Karpas-422 (cell line): ENCODE measurements around the gene HMCN2. TPM values are rescaled to one million over a fixed set of nuclear protein-coding genes. Genes with fewer than 3 reads are reported as not detected.

Source experiments
- DNase-seq: peaks from one replicate; pipeline ENCODE4 v3.0.0-alpha.2; 2015
- H2AFZ ChIP-seq: fragments of 200-600 bp; sonication (generic); 2 replicates; pipeline ENCODE4 v1.6.1; 2014; ENCODE audit warnings: antibody characterized with exemption, low read length, mixed read lengths
- H3K27ac ChIP-seq: fragments of 200-600 bp; sonication (generic); 2 replicates; pipeline ENCODE4 v1.5.1; 2014; ENCODE audit warnings: mild to moderate bottlenecking, low read length, moderate library complexity
- H3K27me3 ChIP-seq: fragments of 200-600 bp; sonication (generic); 2 replicates; pipeline ENCODE4 v1.6.1; 2014; ENCODE audit warnings: low read length, mixed read lengths
- H3K36me3 ChIP-seq: fragments of 200-600 bp; sonication (generic); 2 replicates; pipeline ENCODE4 v1.6.1; 2014; ENCODE audit warnings: low read length, mixed read lengths; ENCODE audit not compliant: insufficient read depth
- H3K4me1 ChIP-seq: fragments of 200-600 bp; sonication (generic); 2 replicates; pipeline ENCODE4 v1.6.1; 2014; ENCODE audit warnings: mild to moderate bottlenecking, low read length, mixed read lengths
- H3K4me2 ChIP-seq: fragments of 200-600 bp; sonication (generic); 2 replicates; pipeline ENCODE4 v1.6.1; 2014; ENCODE audit warnings: low read length, low read depth, mild to moderate bottlenecking; ENCODE audit not compliant: poor library complexity, severe bottlenecking
- H3K4me3 ChIP-seq: fragments of 200-600 bp; sonication (generic); 2 replicates; pipeline ENCODE4 v1.5.1; 2014; ENCODE audit warnings: mild to moderate bottlenecking, antibody characterized with exemption, low read length, mixed read lengths
- H3K79me2 ChIP-seq: fragments of 200-600 bp; sonication (generic); 2 replicates; pipeline ENCODE4 v1.6.1; 2014; ENCODE audit warnings: mild to moderate bottlenecking, low read length, mixed read lengths
- H3K9ac ChIP-seq: fragments of 200-600 bp; sonication (generic); 2 replicates; pipeline ENCODE4 v1.6.0; 2014; ENCODE audit warnings: low read length
- H3K9me2 ChIP-seq: fragments of 200-600 bp; sonication (generic), shearing (Covaris generic); replicated peaks from 2 replicates; pipeline ENCODE4 v1.6.0; 2014; ENCODE audit warnings: mild to moderate bottlenecking, low read length, moderate library complexity; ENCODE audit not compliant: insufficient read depth
- H3K9me3 ChIP-seq: fragments of 300-700, 200-600 bp; sonication (generic); 2 replicates; pipeline ENCODE4 v1.6.1; 2014; ENCODE audit warnings: low read length, mixed read lengths
- H4K20me1 ChIP-seq: fragments of 200-600 bp; sonication (generic); 2 replicates; pipeline ENCODE4 v1.6.1; 2014; ENCODE audit warnings: mild to moderate bottlenecking, antibody characterized with exemption, low read length, low read depth; ENCODE audit not compliant: insufficient read depth
- total RNA-seq: library from RNA; depleted of rRNA; stranded (reverse); fragments of >200 nt; shearing (Covaris generic); gene quantifications from 2 replicates; pipeline ENCODE4 v1.2.3, GENCODE V29; 2014; ENCODE audit warnings: low replicate concordance

Gene HMCN2
- total RNA-seq, 1 experiment from 2014 or later = not detected

- Histone ChIP-seq H3K4me2 (no peak overlapping the region), H3K27ac (no peak overlapping the region), H3K79me2 (no peaks in the 10 kb centered on the region), H3K36me3 (no peaks in the 10 kb centered on the region), H3K4me3 (no peak overlapping the region), H3K9ac (no peak overlapping the region), H4K20me1 (no peaks in the 10 kb centered on the region), H3K9me3 (no peaks in the 10 kb centered on the region), H3K27me3 (no peaks in the 10 kb centered on the region), H2AFZ (no peak overlapping the region), H3K9me2 (no peaks in the 10 kb centered on the region), H3K4me1 (no peaks in the 10 kb centered on the region)
- no peak for DNase-seq
Observed at GRCh38 chr9:130370226-130370625, 104.7 kb downstream of the HMCN2 start.

- no peaks in the 10 kb centered on the region for H3K9me3 ChIP-seq
- H3K4me2 ChIP-seq = no peak overlapping the region
- no peaks in the 10 kb centered on the region for H4K20me1 ChIP-seq
- H3K79me2 ChIP-seq = no peaks in the 10 kb centered on the region
- no peak overlapping the region for H3K4me3 ChIP-seq
- DNase-seq = no peak
- H3K4me1 ChIP-seq = no peaks in the 10 kb centered on the region
- H3K27ac ChIP-seq = no peak overlapping the region
- no peaks in the 10 kb centered on the region for H3K36me3 ChIP-seq
- H3K27me3 ChIP-seq = no peaks in the 10 kb centered on the region
- H3K9ac ChIP-seq = no peak overlapping the region
- no peak overlapping the region for H2AFZ ChIP-seq
- H3K9me2 ChIP-seq = no peaks in the 10 kb centered on the region
Observed at GRCh38 chr9:130371196-130371966, 105.8 kb downstream of the HMCN2 start.

DNA sequence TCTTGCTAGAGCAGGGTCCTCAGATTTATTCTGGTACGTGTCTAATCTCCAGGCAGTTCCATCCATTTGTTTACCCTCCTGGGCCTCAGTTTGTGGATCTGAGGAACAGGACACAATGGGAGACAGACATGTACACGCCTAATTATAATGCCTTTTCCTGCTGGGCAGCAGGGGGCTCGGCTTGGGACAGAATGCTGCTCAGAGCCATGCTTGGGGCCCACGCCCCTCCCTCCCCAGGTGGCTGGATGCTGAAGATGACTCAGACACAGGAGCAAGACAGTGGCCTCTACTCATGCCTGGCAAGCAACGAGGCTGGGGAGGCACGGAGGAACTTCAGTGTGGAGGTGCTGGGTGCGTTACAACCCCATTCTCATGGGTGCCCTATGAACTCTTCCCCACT, 106.5 kb downstream of the HMCN2 start:
- Histone ChIP-seq H2AFZ (no peak overlapping the region), H3K9me2 (no peaks in the 10 kb centered on the region), H3K4me2 (no peak overlapping the region), H4K20me1 (no peaks in the 10 kb centered on the region), H3K27ac (no peak overlapping the region), H3K36me3 (no peaks in the 10 kb centered on the region), H3K27me3 (no peaks in the 10 kb centered on the region), H3K79me2 (no peaks in the 10 kb centered on the region), H3K9ac (no peak overlapping the region), H3K4me1 (no peaks in the 10 kb centered on the region), H3K4me3 (no peak overlapping the region), H3K9me3 (no peaks in the 10 kb centered on the region)
- DNase-seq = no peak

- Histone ChIP-seq H3K9me2 (no peaks in the 10 kb centered on the region), H3K9ac (no peak overlapping the region), H3K27ac (no peak overlapping the region), H4K20me1 (no peaks in the 10 kb centered on the region), H3K27me3 (no peaks in the 10 kb centered on the region), H3K36me3 (no peaks in the 10 kb centered on the region), H2AFZ (no peak overlapping the region), H3K9me3 (no peaks in the 10 kb centered on the region), H3K4me1 (no peaks in the 10 kb centered on the region), H3K4me2 (no peak overlapping the region), H3K79me2 (no peaks in the 10 kb centered on the region), H3K4me3 (no peak overlapping the region)
- no peak for DNase-seq
Observed at GRCh38 chr9:130373679-130374325, 108.2 kb downstream of the HMCN2 start.

- no peaks in the 10 kb centered on the region for H3K36me3 ChIP-seq
- no peaks in the 10 kb centered on the region for H3K9me3 ChIP-seq
- H3K4me3 ChIP-seq = no peak overlapping the region
- no peak overlapping the region for H2AFZ ChIP-seq
- no peak overlapping the region for H3K4me2 ChIP-seq
- no peak overlapping the region for H3K9ac ChIP-seq
- no peaks in the 10 kb centered on the region for H4K20me1 ChIP-seq
- H3K79me2 ChIP-seq = no peaks in the 10 kb centered on the region
- no peak for DNase-seq
- no peaks in the 10 kb centered on the region for H3K27me3 ChIP-seq
- H3K27ac ChIP-seq = no peak overlapping the region
- H3K9me2 ChIP-seq = no peaks in the 10 kb centered on the region
- no peaks in the 10 kb centered on the region for H3K4me1 ChIP-seq
Observed at GRCh38 chr9:130377612-130378011, 112.1 kb downstream of the HMCN2 start.

GRCh38 chr9:130378875-130379648, 113.5 kb downstream of the HMCN2 start:
- no peaks in the 10 kb centered on the region for H3K79me2 ChIP-seq
- H3K27me3 ChIP-seq = no peaks in the 10 kb centered on the region
- DNase-seq = no peak

DNA sequence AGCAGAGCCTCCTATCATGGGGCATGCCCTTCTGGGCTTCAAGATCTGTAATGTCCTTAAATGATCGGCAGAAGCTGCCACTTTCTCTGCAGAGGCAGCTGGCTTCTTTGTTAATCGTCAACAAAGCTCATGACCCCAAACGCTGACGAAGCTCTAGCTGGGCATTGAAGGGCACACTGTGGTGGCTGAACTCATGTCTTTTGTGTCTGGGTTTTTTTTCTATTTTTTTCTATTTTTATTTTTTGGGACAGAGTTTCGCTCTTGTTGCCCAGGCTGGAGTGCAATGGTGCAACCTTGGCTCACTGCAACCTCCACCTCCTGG, 114.0 kb downstream of the HMCN2 start:
- 0 out of 2 replicates have a peak, but pooled peaks cover under 1% of the 10 kb centered on the region for H4K20me1 ChIP-seq

More at GRCh38 chr9:130378875-130379648, 113.5 kb downstream of the HMCN2 start:
- no peak overlapping the region for H3K4me3 ChIP-seq
- no peaks in the 10 kb centered on the region for H3K36me3 ChIP-seq
- no peak overlapping the region for H3K27ac ChIP-seq
- no peaks in the 10 kb centered on the region for H3K9me3 ChIP-seq
- H3K4me1 ChIP-seq = no peaks in the 10 kb centered on the region
- H3K4me2 ChIP-seq = no peak overlapping the region
- H2AFZ ChIP-seq = no peak overlapping the region
- H4K20me1 ChIP-seq = no peaks in the 10 kb centered on the region
- no peak overlapping the region for H3K9ac ChIP-seq
- no peaks in the 10 kb centered on the region for H3K9me2 ChIP-seq

DNA sequence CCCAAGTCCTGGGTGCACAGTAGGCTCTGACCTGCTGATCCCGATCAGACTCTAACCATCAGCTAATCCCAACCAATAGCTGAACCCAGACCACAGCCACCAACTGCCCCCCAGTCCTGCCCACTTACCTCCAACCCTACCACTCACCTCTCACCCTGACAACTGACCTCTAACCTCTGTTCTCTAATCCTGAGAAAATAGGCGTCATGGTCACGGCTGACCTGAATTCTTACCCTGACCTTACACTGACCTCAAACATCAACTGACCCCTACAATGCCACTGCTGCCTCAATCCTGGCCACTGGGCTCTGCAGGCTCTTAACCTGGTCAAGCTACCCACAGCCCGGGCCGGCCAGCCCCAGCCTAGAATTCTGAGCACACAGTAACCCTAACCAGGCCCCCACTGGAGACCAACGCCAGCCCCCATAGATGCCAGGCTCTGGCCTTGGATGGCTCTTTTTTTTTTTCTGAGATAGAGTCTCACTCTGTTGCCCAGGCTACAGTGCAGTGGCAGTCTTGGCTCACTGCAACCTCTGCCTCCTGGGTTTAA, 115.4 kb downstream of the HMCN2 start:
- no peak overlapping the region for H3K9ac ChIP-seq
- 0 out of 2 replicates have a peak, but pooled peaks cover 2% of the 10 kb centered on the region for H4K20me1 ChIP-seq
- no peak overlapping the region for H3K4me2 ChIP-seq
- no peaks in the 10 kb centered on the region for H3K36me3 ChIP-seq
- H3K27ac ChIP-seq = no peak overlapping the region
- H3K27me3 ChIP-seq = no peaks in the 10 kb centered on the region
- H3K4me1 ChIP-seq = no peaks in the 10 kb centered on the region
- no peaks in the 10 kb centered on the region for H3K79me2 ChIP-seq
- DNase-seq = no peak
- H3K4me3 ChIP-seq = no peak overlapping the region
- no peaks in the 10 kb centered on the region for H3K9me2 ChIP-seq
- no peak overlapping the region for H2AFZ ChIP-seq
- no peaks in the 10 kb centered on the region for H3K9me3 ChIP-seq

More for the DNA sequence above, 114.0 kb downstream of the HMCN2 start:
- no peak overlapping the region for H3K4me2 ChIP-seq
- H3K79me2 ChIP-seq = no peaks in the 10 kb centered on the region
- H3K4me3 ChIP-seq = no peak overlapping the region
- no peaks in the 10 kb centered on the region for H3K9me2 ChIP-seq
- no peaks in the 10 kb centered on the region for H3K27me3 ChIP-seq
- no peak overlapping the region for H2AFZ ChIP-seq
- H3K9me3 ChIP-seq = no peaks in the 10 kb centered on the region
- H3K27ac ChIP-seq = no peak overlapping the region
- no peaks in the 10 kb centered on the region for H3K4me1 ChIP-seq
- no peaks in the 10 kb centered on the region for H3K36me3 ChIP-seq
- no peak for DNase-seq
- H3K9ac ChIP-seq = no peak overlapping the region
